OCI-M2 (cell line): ENCODE results near the gene SULT1A1.
"Not testable (repeated sequence)": the region's sequence is repeated elsewhere in the genome, so short reads cannot be mapped to it uniquely, and the experiment has no call there.

Source experiments
- DNase-seq: peaks from one replicate; lab custom pipeline; 2025; ENCODE audit not compliant: unreplicated experiment; lab: John Stamatoyannopoulos, UW

SULT1A1 gene

GRCh38 chr16:28592511-28592910, 17.3 kb downstream of the SULT1A1 start:
- no peak for DNase-seq

- no peak for DNase-seq
Observed at GRCh38 chr16:28591355-28591754, 18.5 kb downstream of the SULT1A1 start.

GRCh38 chr16:28590384-28591340, 19.2 kb downstream of the SULT1A1 start:
- no peak for DNase-seq

GRCh38 chr16:28589930-28590329, 19.9 kb downstream of the SULT1A1 start:
- no peak for DNase-seq

- DNase-seq, result no peak
Observed at GRCh38 chr16:28589069-28589468, 20.8 kb downstream of the SULT1A1 start.

- no peak for DNase-seq
Observed at GRCh38 chr16:28587386-28587785, 22.5 kb downstream of the SULT1A1 start.

- no peak for DNase-seq
Observed at GRCh38 chr16:28586466-28586865, 23.4 kb downstream of the SULT1A1 start.

- DNase-seq, result no peak
Observed at GRCh38 chr16:28585674-28586073, 24.2 kb downstream of the SULT1A1 start.

GRCh38 chr16:28580726-28581315, 29.0 kb downstream of the SULT1A1 start:
- no peak for DNase-seq

- DNase-seq, result no peak
Observed at GRCh38 chr16:28575446-28576109, 34.3 kb downstream of the SULT1A1 start.

- no peak for DNase-seq
Observed at GRCh38 chr16:28574925-28575324, 34.9 kb downstream of the SULT1A1 start.

- DNase-seq, result no peak
Observed at GRCh38 chr16:28573738-28574718, 35.8 kb downstream of the SULT1A1 start.

GRCh38 chr16:28572696-28573510, 36.9 kb downstream of the SULT1A1 start:
- no peak for DNase-seq

- DNase-seq, result no peak
Observed at GRCh38 chr16:28569968-28570752, 39.7 kb downstream of the SULT1A1 start.

GRCh38 chr16:28569021-28569420, 40.8 kb downstream of the SULT1A1 start:
- no peak for DNase-seq

- no peak for DNase-seq
Observed at GRCh38 chr16:28567292-28567691, 42.6 kb downstream of the SULT1A1 start.

GRCh38 chr16:28566233-28566925, 43.5 kb downstream of the SULT1A1 start:
- DNase-seq, result not testable (repeated sequence)

GRCh38 chr16:28563218-28563617, 46.6 kb downstream of the SULT1A1 start:
- DNase-seq, result no peak
